G401 (cell line): ENCODE measurements around the gene PTCD3. TPM values are rescaled to one million over a fixed set of nuclear protein-coding genes. Genes with fewer than 3 reads are reported as not detected.

ENCODE experiments used
- total RNA-seq: library from RNA; depleted of rRNA; stranded (reverse); fragments of >200 nt; shearing (Covaris generic); gene quantifications from 2 replicates; pipeline ENCODE4 v1.2.3, GENCODE V29; 2014; rRNA removed

PTCD3 gene
- total RNA-seq, 1 experiment from 2014 or later = 175 TPM

Other genes with a start within 250 kb of the PTCD3 start
- gene ST3GAL5, start 217.2 kb upstream of the PTCD3 start, total RNA-seq = 99.2 and 118 TPM in 2 replicates
- gene POLR1A, start 349 bp upstream of the PTCD3 start, total RNA-seq = 16.2 and 47.4 TPM in 2 replicates
- 85.7 and 113 TPM in 2 replicates for gene IMMT, start 89.2 kb downstream of the PTCD3 start, total RNA-seq
- 82.6 and 91.3 TPM in 2 replicates for gene MRPL35, start 93.2 kb downstream of the PTCD3 start, total RNA-seq
- 1.1 and 4.2 TPM in 2 replicates for gene REEP1, start 231.4 kb downstream of the PTCD3 start, total RNA-seq